A375 (cell line): Measurements from ENCODE around the gene SLC8A2. TPM values are rescaled to one million over a fixed set of nuclear protein-coding genes. Genes with fewer than 3 reads are reported as not detected.

Source experiments
- total RNA-seq: library from RNA; depleted of rRNA; stranded (reverse); fragments of >200 nt; shearing (Covaris generic); gene quantifications from 2 replicates; pipeline ENCODE4 v1.2.3, GENCODE V29; 2014; rRNA removed

The SLC8A2 gene
- not detected in 2 replicates for total RNA-seq

DNA sequence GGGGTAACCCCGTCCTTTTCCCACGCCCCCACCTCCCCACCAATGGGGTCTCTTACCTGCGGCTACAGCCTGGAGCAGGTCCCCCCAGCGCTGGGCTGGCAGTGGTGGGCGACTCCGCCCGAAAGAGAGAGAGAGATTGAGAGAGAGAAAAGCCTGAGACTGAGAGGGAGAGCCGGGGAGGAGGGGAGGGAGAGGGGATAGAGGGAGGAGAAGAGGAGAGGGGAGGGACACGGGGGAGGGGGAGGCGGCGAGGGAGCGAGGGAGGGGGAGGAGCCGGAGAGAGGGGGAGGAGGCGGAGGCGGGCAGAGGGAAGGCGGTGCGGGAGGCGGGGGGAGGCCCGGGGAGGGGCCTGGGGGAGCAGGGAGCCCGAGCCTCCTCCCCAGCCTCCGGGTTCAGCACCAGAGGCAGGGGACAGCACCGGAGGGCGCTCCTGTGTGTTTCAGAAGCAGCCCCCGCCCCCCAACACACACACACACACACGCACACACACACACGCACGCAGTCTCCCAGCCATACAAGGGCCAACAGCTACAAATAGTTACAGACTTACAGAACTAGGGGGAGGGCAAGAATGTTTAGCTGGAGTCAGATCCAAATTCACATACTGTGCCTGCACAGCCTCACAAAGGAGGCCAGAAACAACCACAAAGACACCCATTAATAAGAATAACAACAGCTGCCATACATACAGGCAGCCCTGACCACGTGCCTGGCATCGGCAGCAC, at the start of gene SLC8A2:
TSS of gene SLC8A2 (minus strand) at position 161 of the 725 bp plus-strand sequence. CDS start 5,490 bp downstream, outside the sequence.

GRCh38 chr19:47514869-47515588, 43.3 kb upstream of the SLC8A2 start, which contains the start of gene NAPA:
TSS of gene NAPA (minus strand) at chr19:47515063. CDS start at chr19:47514940, 123 bp downstream.

DNA sequence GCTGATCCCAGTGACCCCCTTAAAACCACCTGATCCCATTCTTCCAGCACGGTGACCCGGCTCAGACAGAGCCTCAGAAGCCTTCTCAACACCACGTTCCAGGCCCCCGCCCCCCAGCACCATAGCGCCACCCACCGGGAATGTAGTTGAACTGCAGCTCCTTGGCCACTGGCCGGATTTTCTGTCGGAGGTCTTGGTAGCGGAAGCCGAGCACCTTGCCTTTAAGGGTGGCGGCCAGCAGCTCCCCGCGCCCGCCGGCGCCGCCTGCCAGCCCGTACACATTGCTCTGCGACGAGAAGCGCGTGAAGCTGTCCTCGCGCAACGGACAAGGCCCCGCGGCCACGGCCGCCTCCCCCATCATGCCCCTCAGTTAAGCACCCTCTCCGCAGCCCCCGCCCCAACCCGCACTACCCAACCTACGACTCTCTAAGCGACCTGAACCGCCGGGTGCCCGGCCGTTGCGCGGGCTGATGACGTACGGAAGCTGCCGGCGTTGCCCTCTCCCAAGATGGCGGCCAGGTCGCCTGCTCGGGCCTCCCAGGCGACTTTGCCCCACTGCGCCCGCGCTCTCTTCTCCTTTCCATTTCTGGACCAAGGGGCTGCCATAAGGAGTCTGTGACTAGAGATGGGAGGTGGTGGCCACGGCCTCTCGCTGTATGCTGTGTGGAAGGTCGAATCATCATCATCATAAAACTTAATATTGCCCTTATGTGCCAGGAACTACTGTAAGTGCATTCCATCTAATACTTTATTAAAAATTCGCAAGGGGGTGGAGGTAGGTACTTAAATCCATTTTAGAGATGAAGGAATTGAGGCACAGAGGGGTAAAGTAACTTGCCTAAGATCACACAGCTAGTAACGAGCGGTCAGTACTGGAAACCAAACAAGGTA, 12.4 kb upstream of the SLC8A2 start, which contains the start of gene KPTN:
TSS of gene KPTN (minus strand) at position 420 of the 891 bp plus-strand sequence. CDS start at position 361, 59 bp downstream.

GRCh38 chr19:47419030-47419783, 52.5 kb downstream of the SLC8A2 start, which contains the start of gene MEIS3:
TSS of gene MEIS3 (minus strand) at chr19:47419527. CDS start at chr19:47419081, 446 bp downstream.

Other genes starting within 250 kb of the SLC8A2 start
- 15.8 and 16.9 TPM in 2 replicates for gene BBC3, start 240.7 kb downstream of the SLC8A2 start, total RNA-seq
- gene CCDC9, start 215.4 kb downstream of the SLC8A2 start, total RNA-seq, result 20.5 and 22.0 TPM in 2 replicates
- gene INAFM1, start 197.0 kb downstream of the SLC8A2 start, total RNA-seq, result 6.1 and 8.1 TPM in 2 replicates
- 0.64 TPM in 2 replicates for gene C5AR1, start 162.0 kb downstream of the SLC8A2 start, total RNA-seq
- gene C5AR2, start 139.7 kb downstream of the SLC8A2 start, total RNA-seq, result not detected in 2 replicates
- 30.0 and 34.4 TPM in 2 replicates for gene DHX34, start 122.6 kb downstream of the SLC8A2 start, total RNA-seq
- gene MEIS3, start 52.4 kb downstream of the SLC8A2 start, total RNA-seq, result 8.0 and 11.1 TPM in 2 replicates
- gene KPTN, start 12.3 kb upstream of the SLC8A2 start, total RNA-seq, result 9.9 and 14.9 TPM in 2 replicates
- 55.5 and 61.0 TPM in 2 replicates for gene NAPA, start 43.2 kb upstream of the SLC8A2 start, total RNA-seq
- not detected in 2 replicates for gene ZNF541, start 101.3 kb upstream of the SLC8A2 start, total RNA-seq
- 1.2 and 3.8 TPM in 2 replicates for gene BICRA, start 137.2 kb upstream of the SLC8A2 start, total RNA-seq
- 22.9 and 33.2 TPM in 2 replicates for gene EHD2, start 241.5 kb upstream of the SLC8A2 start, total RNA-seq